ENCODE data around the gene ETV1.

DNA sequence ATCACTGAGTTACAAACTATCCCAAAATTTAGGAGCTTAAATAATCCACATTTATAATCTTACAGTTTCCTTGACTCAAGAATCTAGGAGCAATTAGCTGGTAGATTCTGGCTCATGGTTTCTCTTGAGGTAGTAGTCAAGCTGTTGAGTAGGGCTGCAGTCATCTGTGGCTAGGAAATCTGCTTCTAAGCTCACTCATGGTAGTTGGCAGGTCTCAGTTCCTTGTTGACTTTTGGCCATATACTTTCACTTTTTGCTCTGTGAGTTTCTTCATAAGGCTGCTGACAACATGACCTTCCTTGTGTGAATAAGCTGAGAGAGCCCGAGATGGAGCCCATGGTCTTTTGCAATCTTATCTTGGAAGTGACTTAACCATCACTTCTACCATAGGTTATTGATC, 10.8 kb upstream of the ETV1 start:
- TF ChIP-seq POLR2AphosphoS5 (IDR thresholded peaks at IDR 0.05) (no peak), POLR2A (IDR thresholded peaks at IDR 0.05) (no peak), EP300 (IDR thresholded peaks at IDR 0.05; ENCODE audit: low read depth) (no peak)
- TF ChIP-seq, protein P1, sequence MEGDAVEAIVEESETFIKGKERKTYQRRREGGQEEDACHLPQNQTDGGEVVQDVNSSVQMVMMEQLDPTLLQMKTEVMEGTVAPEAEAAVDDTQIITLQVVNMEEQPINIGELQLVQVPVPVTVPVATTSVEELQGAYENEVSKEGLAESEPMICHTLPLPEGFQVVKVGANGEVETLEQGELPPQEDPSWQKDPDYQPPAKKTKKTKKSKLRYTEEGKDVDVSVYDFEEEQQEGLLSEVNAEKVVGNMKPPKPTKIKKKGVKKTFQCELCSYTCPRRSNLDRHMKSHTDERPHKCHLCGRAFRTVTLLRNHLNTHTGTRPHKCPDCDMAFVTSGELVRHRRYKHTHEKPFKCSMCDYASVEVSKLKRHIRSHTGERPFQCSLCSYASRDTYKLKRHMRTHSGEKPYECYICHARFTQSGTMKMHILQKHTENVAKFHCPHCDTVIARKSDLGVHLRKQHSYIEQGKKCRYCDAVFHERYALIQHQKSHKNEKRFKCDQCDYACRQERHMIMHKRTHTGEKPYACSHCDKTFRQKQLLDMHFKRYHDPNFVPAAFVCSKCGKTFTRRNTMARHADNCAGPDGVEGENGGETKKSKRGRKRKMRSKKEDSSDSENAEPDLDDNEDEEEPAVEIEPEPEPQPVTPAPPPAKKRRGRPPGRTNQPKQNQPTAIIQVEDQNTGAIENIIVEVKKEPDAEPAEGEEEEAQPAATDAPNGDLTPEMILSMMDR (IDR thresholded peaks at IDR 0.05), result no peak
